HFFc6 (cell line): ENCODE data around the gene GLI3. TPM values are rescaled to one million over a fixed set of nuclear protein-coding genes. Genes with fewer than 3 reads are reported as not detected.

Source experiments
- DNase-seq: peaks from one replicate; pipeline ENCODE4 v3.0.0-alpha.2; 2018
- H3K27ac Mint-ChIP-seq: 2 replicates; pipeline ENCODE4 v1.8.0; 2020; ENCODE audit warnings: mild to moderate bottlenecking, mixed read lengths
- H3K27me3 Mint-ChIP-seq: 2 replicates; pipeline ENCODE4 v1.8.0; 2021; ENCODE audit warnings: mild to moderate bottlenecking, moderate library complexity, mixed read lengths; ENCODE audit not compliant: insufficient read depth
- H3K36me3 Mint-ChIP-seq: 2 replicates; pipeline ENCODE4 v1.8.0; 2021; ENCODE audit warnings: low read depth, mixed read lengths
- H3K4me1 Mint-ChIP-seq: 2 replicates; pipeline ENCODE4 v1.8.0; 2020; ENCODE audit warnings: low read depth, mixed read lengths
- H3K4me3 Mint-ChIP-seq: 2 replicates; pipeline ENCODE4 v1.8.0; 2020; ENCODE audit warnings: mild to moderate bottlenecking, moderate library complexity, mixed read lengths
- H3K9me3 Mint-ChIP-seq: 2 replicates; pipeline ENCODE4 v1.8.0; 2020; ENCODE audit warnings: mild to moderate bottlenecking, mixed read lengths
- CTCF ChIP-seq: fragments of 200-600 bp; sonication (generic); IDR thresholded peaks from 2 replicates; pipeline ENCODE4 v1.5.0; 2021; ENCODE audit warnings: antibody characterized with exemption, mild to moderate bottlenecking
- total RNA-seq, 6 experiments: library from RNA; stranded (reverse); fragmentation: NEBNext Ultra II Directional; extraction: Animal tissue kit (Norgen Biotek cat#: 25700); gene quantifications; 2 replicates in 1 of 6; 3 replicates in 5 of 6; pipeline ENCODE4 v1.2.3, GENCODE V29; 2021

GLI3 gene
- total RNA-seq, 6 experiments from 2014 or later = 12.5 to 23.0 (median 21.7) TPM

GRCh38 chr7:42099470-42100155, 137.4 kb downstream of the GLI3 start:
- no peak overlapping the region for H3K27ac Mint-ChIP-seq
- TF ChIP-seq CTCF = no peak
- peaks cover 3% of the 10 kb centered on the region; the same call in 1 of the 2 replicates for H3K27me3 Mint-ChIP-seq
- H3K4me1 Mint-ChIP-seq = peaks cover 67% of the 10 kb centered on the region
- no peaks in the 10 kb centered on the region for H3K9me3 Mint-ChIP-seq
- no peak overlapping the region for H3K4me3 Mint-ChIP-seq
- peaks cover 16% of the 10 kb centered on the region for H3K36me3 Mint-ChIP-seq
- DNase-seq = no peak

DNA sequence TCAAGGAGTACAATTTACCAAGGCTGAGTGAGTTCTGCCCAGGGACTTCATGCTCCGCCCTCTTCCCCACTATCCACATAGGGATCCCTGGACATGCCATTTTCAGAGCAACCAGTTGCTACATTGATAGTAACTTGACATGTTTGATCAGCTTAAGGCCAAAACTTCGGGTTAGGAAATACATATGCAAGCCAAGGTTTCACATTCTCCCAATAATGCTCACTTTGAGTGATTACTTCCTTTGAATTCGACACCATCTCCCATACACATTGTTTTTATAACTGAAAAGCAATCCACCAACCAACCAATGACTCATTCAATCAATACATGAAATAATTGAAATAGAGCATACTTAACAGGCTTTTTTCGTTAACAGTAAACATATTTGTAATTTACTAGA, 137.9 kb downstream of the GLI3 start:
- no peak for DNase-seq
- Mint-ChIP-seq H3K36me3 (peaks cover 13% of the 10 kb centered on the region), H3K27me3 (peaks cover 3% of the 10 kb centered on the region; the same call in 1 of the 2 replicates), H3K9me3 (no peaks in the 10 kb centered on the region), H3K4me1 (peaks cover 67% of the 10 kb centered on the region), H3K27ac (no peak overlapping the region), H3K4me3 (no peak overlapping the region)
- TF ChIP-seq CTCF = no peak

DNA sequence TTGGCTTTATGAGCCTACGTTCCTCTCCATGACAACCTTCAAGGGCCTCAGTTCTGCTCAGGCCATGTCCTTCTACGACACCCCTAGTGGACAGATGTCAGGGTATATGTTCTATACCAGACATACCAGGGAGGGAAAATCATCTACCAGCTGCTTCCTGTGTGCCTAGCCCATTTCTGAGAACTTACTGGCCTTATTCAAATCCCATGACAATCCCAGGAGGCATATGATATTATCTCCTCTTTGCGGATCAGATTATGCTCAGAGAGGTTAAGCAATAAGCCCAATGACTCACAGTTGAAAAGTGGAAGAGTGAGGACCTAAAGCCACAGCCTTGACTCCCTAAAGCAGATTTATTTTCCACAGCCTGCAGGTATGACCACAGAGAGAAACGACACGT, 139.3 kb downstream of the GLI3 start:
- H3K27ac Mint-ChIP-seq = peak overlapping the region; percentile 69
- DNase-seq = peak; percentile 89

DNA sequence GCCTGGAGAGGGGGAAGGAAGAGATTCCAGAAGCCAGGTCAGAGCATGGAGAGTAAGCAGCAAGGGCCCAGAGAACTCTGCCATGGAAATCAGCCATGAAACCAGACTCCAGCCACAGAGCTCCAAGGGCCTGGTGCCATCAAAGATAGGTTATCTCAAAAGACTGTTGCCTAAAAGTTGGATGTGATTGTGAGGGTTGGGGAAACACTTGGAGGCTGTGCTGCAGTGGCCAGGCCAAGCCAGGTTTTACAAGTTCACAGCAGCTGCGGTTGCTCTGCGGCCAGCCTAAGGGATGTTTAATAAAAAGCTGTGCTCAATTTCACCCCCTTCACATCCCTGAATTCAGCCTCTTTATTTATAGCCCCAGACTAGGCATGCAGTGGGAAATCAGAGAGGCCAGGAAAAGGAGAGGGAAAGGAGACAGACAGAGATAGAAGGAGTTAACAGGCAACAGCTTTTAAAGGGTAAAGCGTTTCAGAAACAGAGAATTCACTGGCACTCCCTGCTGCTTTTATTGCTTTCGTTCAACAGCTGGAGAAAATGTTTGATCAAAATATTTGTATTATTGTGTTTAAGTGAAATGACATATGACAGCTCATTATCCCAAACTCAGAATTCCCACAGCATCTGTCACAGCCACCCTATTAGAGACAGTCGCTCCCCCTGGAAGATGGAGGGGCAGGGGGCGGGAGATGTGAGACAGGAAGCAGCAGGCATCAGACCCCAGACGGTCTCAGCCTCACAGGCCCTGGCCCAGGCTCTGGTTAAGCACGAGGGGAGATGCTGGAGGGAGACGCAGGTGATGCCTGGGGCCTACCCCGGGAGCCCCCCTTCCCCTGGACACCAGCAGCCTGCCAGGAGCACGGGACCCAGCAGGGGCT, 140.1 kb downstream of the GLI3 start:
- H3K27me3 Mint-ChIP-seq = peaks cover 3% of the 10 kb centered on the region; the same call in 1 of the 2 replicates
- peak overlapping the region; percentile 46 for H3K4me3 Mint-ChIP-seq
- peak overlapping the region; percentile 78 for H3K27ac Mint-ChIP-seq
- TF ChIP-seq CTCF = no peak
- H3K9me3 Mint-ChIP-seq = no peaks in the 10 kb centered on the region
- DNase-seq = peak; percentile 5
- H3K4me1 Mint-ChIP-seq = peaks cover 59% of the 10 kb centered on the region
- peaks cover 10% of the 10 kb centered on the region for H3K36me3 Mint-ChIP-seq

More for the DNA sequence above, 139.3 kb downstream of the GLI3 start:
- Mint-ChIP-seq H3K36me3 (peaks cover 10% of the 10 kb centered on the region), H3K4me3 (peak overlapping the region; percentile 42; the same call in 1 of the 2 replicates), H3K4me1 (peaks cover 59% of the 10 kb centered on the region), H3K9me3 (no peaks in the 10 kb centered on the region), H3K27me3 (peaks cover 3% of the 10 kb centered on the region; the same call in 1 of the 2 replicates)
- peak; percentile 72 for TF ChIP-seq CTCF

- no peak for DNase-seq
- peaks cover 59% of the 10 kb centered on the region for H3K4me1 Mint-ChIP-seq
These were observed 140.7 kb downstream of the GLI3 start for GRCh38 chr7:42096268-42096667.

More at GRCh38 chr7:42096268-42096667, 140.7 kb downstream of the GLI3 start:
- Mint-ChIP-seq H3K9me3 (no peaks in the 10 kb centered on the region), H3K27ac (peak overlapping the region; percentile 78; the same call in 1 of the 2 replicates), H3K36me3 (peaks cover 10% of the 10 kb centered on the region), H3K27me3 (peaks cover 3% of the 10 kb centered on the region; the same call in 1 of the 2 replicates), H3K4me3 (no peak overlapping the region)
- TF ChIP-seq CTCF = no peak
